ENCODE results near the gene LRRC8C.

DNA sequence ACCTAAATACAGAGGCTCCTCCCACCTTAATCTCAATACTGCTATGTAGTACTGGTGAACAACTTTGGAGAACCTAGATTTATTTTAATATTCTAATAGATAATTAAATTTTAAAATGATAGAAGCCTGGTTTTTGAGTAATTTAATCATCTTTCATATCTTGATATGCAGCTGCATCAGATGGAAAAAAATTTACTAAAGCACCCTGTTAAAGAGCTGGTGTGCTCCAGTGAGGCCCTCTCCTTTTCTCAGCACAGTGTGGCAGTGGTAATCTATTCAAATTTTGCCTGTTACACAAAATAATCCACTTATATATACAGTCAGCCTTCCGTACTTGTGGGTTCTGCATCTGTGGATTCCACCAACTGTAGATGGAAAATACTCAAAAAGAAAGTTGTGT is 82.8 kb downstream of the LRRC8C start:
- TF ChIP-seq, protein P1, sequence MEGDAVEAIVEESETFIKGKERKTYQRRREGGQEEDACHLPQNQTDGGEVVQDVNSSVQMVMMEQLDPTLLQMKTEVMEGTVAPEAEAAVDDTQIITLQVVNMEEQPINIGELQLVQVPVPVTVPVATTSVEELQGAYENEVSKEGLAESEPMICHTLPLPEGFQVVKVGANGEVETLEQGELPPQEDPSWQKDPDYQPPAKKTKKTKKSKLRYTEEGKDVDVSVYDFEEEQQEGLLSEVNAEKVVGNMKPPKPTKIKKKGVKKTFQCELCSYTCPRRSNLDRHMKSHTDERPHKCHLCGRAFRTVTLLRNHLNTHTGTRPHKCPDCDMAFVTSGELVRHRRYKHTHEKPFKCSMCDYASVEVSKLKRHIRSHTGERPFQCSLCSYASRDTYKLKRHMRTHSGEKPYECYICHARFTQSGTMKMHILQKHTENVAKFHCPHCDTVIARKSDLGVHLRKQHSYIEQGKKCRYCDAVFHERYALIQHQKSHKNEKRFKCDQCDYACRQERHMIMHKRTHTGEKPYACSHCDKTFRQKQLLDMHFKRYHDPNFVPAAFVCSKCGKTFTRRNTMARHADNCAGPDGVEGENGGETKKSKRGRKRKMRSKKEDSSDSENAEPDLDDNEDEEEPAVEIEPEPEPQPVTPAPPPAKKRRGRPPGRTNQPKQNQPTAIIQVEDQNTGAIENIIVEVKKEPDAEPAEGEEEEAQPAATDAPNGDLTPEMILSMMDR (IDR thresholded peaks at IDR 0.05), result no peak
- no peak for TF ChIP-seq POLR2A (IDR thresholded peaks at IDR 0.05)
